ENCODE measurements around the gene BHLHA15.

- no peak for TF ChIP-seq POLR2AphosphoS5 (IDR thresholded peaks at IDR 0.05)
- TF ChIP-seq CTCF (IDR thresholded peaks at IDR 0.05 in 8 of 11, conservative IDR thresholded peaks at IDR 0.05 in 3 of 11) = peak; percentile 45 to 85 (median 71)
Observed at GRCh38 chr7:98168181-98168903, 42.9 kb upstream of the BHLHA15 start.

Data from spleen (tissue), 7 donors.